HG03039 (cell line): ENCODE results near the gene CUTA.
"Not testable (repeated sequence)": the region's sequence is repeated elsewhere in the genome, so short reads cannot be mapped to it uniquely, and the experiment has no call there.

Source experiments
- ATAC-seq: cut with Tn5 transposase; IDR thresholded peaks from one replicate; pipeline ENCODE4 v1.9.1; 2021; ENCODE audit warnings: mild to moderate bottlenecking, moderate library complexity; ENCODE audit not compliant: unreplicated experiment

Gene CUTA

GRCh38 chr6:33407132-33407718 is 10.7 kb downstream of the CUTA start:
- ATAC-seq: no peak

GRCh38 chr6:33406126-33406525 is 11.8 kb downstream of the CUTA start:
- ATAC-seq: no peak

GRCh38 chr6:33405386-33405940 is 12.4 kb downstream of the CUTA start:
- ATAC-seq: no peak

- no peak for ATAC-seq
Measured at GRCh38 chr6:33404884-33405283, 13.0 kb downstream of the CUTA start.

GRCh38 chr6:33399881-33400280 is 18.0 kb downstream of the CUTA start:
- ATAC-seq: not testable (repeated sequence)

- not testable (repeated sequence) for ATAC-seq
Measured at GRCh38 chr6:33398601-33399000, 19.3 kb downstream of the CUTA start.

GRCh38 chr6:33397541-33397940 is 20.4 kb downstream of the CUTA start:
- ATAC-seq: no peak

GRCh38 chr6:33392979-33393378 is 24.9 kb downstream of the CUTA start:
- no peak for ATAC-seq

GRCh38 chr6:33392595-33392948 is 25.3 kb downstream of the CUTA start:
- no peak for ATAC-seq

- peak; percentile 22 for ATAC-seq
Measured at GRCh38 chr6:33391922-33392594, 25.8 kb downstream of the CUTA start.

- peak; percentile 81 for ATAC-seq
Measured at GRCh38 chr6:33391278-33391921, 26.5 kb downstream of the CUTA start, which contains the start of gene KIFC1. TSS of gene KIFC1 (plus strand) at chr6:33391823. CDS start at chr6:33391986, 163 bp downstream.

- no peak for ATAC-seq
Measured at GRCh38 chr6:33390767-33391277, 27.1 kb downstream of the CUTA start.

GRCh38 chr6:33390173-33390572 is 27.7 kb downstream of the CUTA start:
- ATAC-seq: no peak

GRCh38 chr6:33384581-33385020 is 33.3 kb downstream of the CUTA start:
- ATAC-seq: no peak

GRCh38 chr6:33383427-33384185 is 34.3 kb downstream of the CUTA start:
- ATAC-seq: no peak

- ATAC-seq: no peak
Measured at GRCh38 chr6:33380272-33380981, 37.5 kb downstream of the CUTA start.

GRCh38 chr6:33379184-33379583 is 38.7 kb downstream of the CUTA start:
- ATAC-seq: not testable (repeated sequence)

- no peak for ATAC-seq
Measured at GRCh38 chr6:33377171-33377570, 40.7 kb downstream of the CUTA start.

- no peak for ATAC-seq
Measured at GRCh38 chr6:33375143-33375671, 42.7 kb downstream of the CUTA start.
